Astrocyte (in vitro differentiated cells and primary cell): Measurements from ENCODE around the gene KLHDC8A. TPM values are rescaled to one million over a fixed set of nuclear protein-coding genes. Genes with fewer than 3 reads are reported as not detected.

Experiments
- DNase-seq: peaks from one replicate; pipeline ENCODE4 v3.0.0-alpha.2; 2010; ENCODE audit warnings: low read depth
- FAIRE-seq: peaks from 2 replicates; lab custom pipeline; 2011; peaks lifted over from hg19 to GRCh38; lab: Jason Lieb, UNC
- H2AFZ ChIP-seq: 2 replicates; pipeline ENCODE4 v1.6.0; 2012; ENCODE audit warnings: low read depth, low read length, inconsistent platforms
- H3K27ac ChIP-seq: 2 replicates; pipeline ENCODE4 v1.5.1; 2011; ENCODE audit warnings: low read depth, low read length, inconsistent platforms
- H3K27me3 ChIP-seq: 2 replicates; pipeline ENCODE4 v1.6.0; 2011; ENCODE audit warnings: low read length, inconsistent platforms; ENCODE audit not compliant: insufficient read depth
- H3K36me3 ChIP-seq: 2 replicates; pipeline ENCODE4 v1.5.1; 2011; ENCODE audit warnings: low read length, inconsistent platforms; ENCODE audit not compliant: insufficient read depth
- H3K4me1 ChIP-seq: 2 replicates; pipeline ENCODE4 v1.5.1; 2011; ENCODE audit warnings: low read length, inconsistent platforms; ENCODE audit not compliant: insufficient read depth
- H3K4me2 ChIP-seq: 2 replicates; pipeline ENCODE4 v1.6.0; 2012; ENCODE audit warnings: low read length, inconsistent platforms
- H3K4me3 ChIP-seq: 2 replicates; pipeline ENCODE4 v1.5.1; 2011; ENCODE audit warnings: low read depth, mild to moderate bottlenecking, low read length, inconsistent platforms; ENCODE audit not compliant: insufficient read depth
- H3K79me2 ChIP-seq: 2 replicates; pipeline ENCODE4 v1.6.0; 2012; ENCODE audit warnings: mild to moderate bottlenecking, low read length, inconsistent platforms; ENCODE audit not compliant: insufficient read depth
- H3K9ac ChIP-seq: 2 replicates; pipeline ENCODE4 v1.6.0; 2012; ENCODE audit warnings: mild to moderate bottlenecking, low read length, inconsistent platforms
- H3K9me3 ChIP-seq: 2 replicates; pipeline ENCODE4 v1.5.1; 2012; ENCODE audit warnings: low read depth, mild to moderate bottlenecking, low read length, inconsistent platforms; ENCODE audit not compliant: insufficient read depth
- H4K20me1 ChIP-seq: 2 replicates; pipeline ENCODE4 v1.6.0; 2012; ENCODE audit warnings: low read length, inconsistent platforms; ENCODE audit not compliant: insufficient read depth
- H3K27ac Mint-ChIP-seq: one replicate; pipeline ENCODE4 v1.8.0; 2021; ENCODE audit warnings: mild to moderate bottlenecking, mixed read lengths; ENCODE audit not compliant: unreplicated experiment
- H3K27me3 Mint-ChIP-seq: one replicate; pipeline ENCODE4 v1.8.0; 2021; ENCODE audit warnings: low read depth, mixed read lengths; ENCODE audit not compliant: unreplicated experiment
- H3K36me3 Mint-ChIP-seq: one replicate; pipeline ENCODE4 v1.8.0; 2021; ENCODE audit warnings: low read depth, mixed read lengths; ENCODE audit not compliant: unreplicated experiment
- H3K4me1 Mint-ChIP-seq: one replicate; pipeline ENCODE4 v1.8.0; 2021; ENCODE audit warnings: low read depth, mixed read lengths; ENCODE audit not compliant: unreplicated experiment
- H3K4me3 Mint-ChIP-seq: one replicate; pipeline ENCODE4 v1.8.0; 2021; ENCODE audit warnings: mild to moderate bottlenecking, moderate library complexity, mixed read lengths; ENCODE audit not compliant: unreplicated experiment
- H3K9me3 Mint-ChIP-seq: one replicate; pipeline ENCODE4 v1.8.0; 2021; ENCODE audit warnings: mild to moderate bottlenecking, mixed read lengths; ENCODE audit not compliant: unreplicated experiment
- CTCF ChIP-seq: IDR thresholded peaks from 2 replicates; pipeline ENCODE4 v1.5.1; 2011; ENCODE audit warnings: low read depth, mild to moderate bottlenecking, inconsistent platforms, low read length, moderate library complexity; ENCODE audit not compliant: insufficient read depth
- EZH2 ChIP-seq: IDR thresholded peaks from 2 replicates; pipeline ENCODE4 v1.6.1; 2012; ENCODE audit warnings: mild to moderate bottlenecking, low read length, inconsistent platforms; ENCODE audit not compliant: insufficient read depth
- total RNA-seq: library from RNA; stranded (reverse); gene quantifications from 2 replicates; pipeline ENCODE4 v1.2.1, GENCODE V29; 2021

KLHDC8A gene
- total RNA-seq, 1 donor from 2014 or later = 0.39 TPM

- Histone ChIP-seq H3K4me2 (no peak overlapping the region), H3K36me3 (no peaks in the 10 kb centered on the region), H2AFZ (no peak overlapping the region), H4K20me1 (no peaks in the 10 kb centered on the region), H3K9me3 (no peaks in the 10 kb centered on the region), H3K4me1 (peaks cover 12% of the 10 kb centered on the region), H3K9ac (no peak overlapping the region), H3K79me2 (no peaks in the 10 kb centered on the region), H3K27me3 (peaks cover 8% of the 10 kb centered on the region), H3K4me3 (no peak overlapping the region), H3K27ac (no peak overlapping the region)
- H3K36me3 Mint-ChIP-seq = no peaks in the 10 kb centered on the region
- DNase-seq = no peak
- no peaks in the 10 kb centered on the region for H3K9me3 Mint-ChIP-seq
- no peak overlapping the region for H3K4me3 Mint-ChIP-seq
- peaks cover 7% of the 10 kb centered on the region for H3K27me3 Mint-ChIP-seq
- no peak for TF ChIP-seq CTCF
- TF ChIP-seq EZH2 = no peak
- no peak overlapping the region for H3K27ac Mint-ChIP-seq
- no peak for FAIRE-seq
- peaks cover 9% of the 10 kb centered on the region for H3K4me1 Mint-ChIP-seq
Observed at GRCh38 chr1:205360891-205361290, 4.2 kb upstream of the KLHDC8A start.

- H3K27ac ChIP-seq = no peak overlapping the region
- TF ChIP-seq CTCF (no peak), EZH2 (no peak)
- H3K4me3 ChIP-seq = no peak overlapping the region
- no peak overlapping the region for H3K9ac ChIP-seq
- no peak overlapping the region for H3K27ac Mint-ChIP-seq
- DNase-seq (no peak), FAIRE-seq (no peak)
- H3K36me3 Mint-ChIP-seq = no peaks in the 10 kb centered on the region
- H3K9me3 Mint-ChIP-seq = no peaks in the 10 kb centered on the region
- no peak overlapping the region for H3K4me2 ChIP-seq
- peaks cover 7% of the 10 kb centered on the region for H3K27me3 Mint-ChIP-seq
- H3K4me3 Mint-ChIP-seq = no peak overlapping the region
- no peaks in the 10 kb centered on the region for H3K9me3 ChIP-seq
- H3K36me3 ChIP-seq = no peaks in the 10 kb centered on the region
- peaks cover 8% of the 10 kb centered on the region for H3K27me3 ChIP-seq
- H3K4me1 ChIP-seq = peaks cover 13% of the 10 kb centered on the region
- peaks cover 5% of the 10 kb centered on the region for H3K4me1 Mint-ChIP-seq
- H2AFZ ChIP-seq = no peak overlapping the region
- no peaks in the 10 kb centered on the region for H3K79me2 ChIP-seq
- H4K20me1 ChIP-seq = no peaks in the 10 kb centered on the region
Observed at GRCh38 chr1:205359771-205360565, 3.2 kb upstream of the KLHDC8A start.

- peaks cover 7% of the 10 kb centered on the region for H3K27me3 Mint-ChIP-seq
Observed at GRCh38 chr1:205358579-205358978, 1.9 kb upstream of the KLHDC8A start.

More at GRCh38 chr1:205358579-205358978, 1.9 kb upstream of the KLHDC8A start:
- Histone ChIP-seq H3K9me3 (no peaks in the 10 kb centered on the region), H2AFZ (no peak overlapping the region), H3K79me2 (no peaks in the 10 kb centered on the region), H3K4me1 (peaks cover 19% of the 10 kb centered on the region), H3K36me3 (no peaks in the 10 kb centered on the region), H3K4me2 (no peak overlapping the region), H3K27ac (no peak overlapping the region), H3K9ac (no peak overlapping the region), H3K4me3 (no peak overlapping the region), H4K20me1 (no peaks in the 10 kb centered on the region), H3K27me3 (peaks cover 8% of the 10 kb centered on the region)
- H3K4me3 Mint-ChIP-seq = no peak overlapping the region
- TF ChIP-seq CTCF (no peak), EZH2 (no peak)
- no peak overlapping the region for H3K27ac Mint-ChIP-seq
- FAIRE-seq (no peak), DNase-seq (no peak)
- H3K36me3 Mint-ChIP-seq = no peaks in the 10 kb centered on the region
- no peaks in the 10 kb centered on the region for H3K9me3 Mint-ChIP-seq
- H3K4me1 Mint-ChIP-seq = peaks cover 5% of the 10 kb centered on the region
